ENCODE results near the gene DMRT2. TPM values are rescaled to one million over a fixed set of nuclear protein-coding genes. Genes with fewer than 3 reads are reported as not detected.

DMRT2 gene
- total and polyA plus RNA-seq, 2 donors (not counting 1 experiment from before 2014, with no cell fraction given): not detected

DNA sequence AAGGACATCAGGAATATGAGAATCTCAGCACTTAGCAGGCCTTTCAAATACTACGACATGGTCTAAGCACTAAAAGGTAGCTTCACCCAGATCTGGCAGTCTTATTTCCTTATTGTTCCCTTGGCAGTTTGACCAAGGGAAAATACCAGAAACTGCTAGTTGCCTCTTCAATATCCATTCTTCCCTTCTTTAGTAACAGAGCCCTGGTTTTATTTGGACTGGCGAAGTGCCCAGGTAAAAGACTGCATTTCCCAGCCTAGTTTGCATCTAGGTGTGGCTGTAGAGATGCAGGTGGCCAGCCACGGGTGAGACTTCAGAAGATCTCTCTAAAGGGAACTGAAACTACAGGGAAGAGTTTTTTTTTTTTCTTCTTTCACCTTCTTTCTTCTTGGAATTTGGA, 21.6 kb downstream of the DMRT2 start:
- Histone ChIP-seq H4K20me1 (ENCODE audit: control insufficient read depth, insufficient read depth, low read length, poor library complexity, severe bottlenecking) (no peaks in the 10 kb centered on the region), H3K79me2 (ENCODE audit: control insufficient read depth, insufficient read depth, low read length) (no peaks in the 10 kb centered on the region), H3K36me3 (replicated peaks in 1 of 2; ENCODE audit: control extremely low read depth in 1 of 2, control insufficient read depth in 1 of 2, extremely low read depth in 1 of 2, insufficient read depth in 2 of 2, low read length in 1 of 2) (no peaks in the 10 kb centered on the region), H3K4me1 (ENCODE audit: control insufficient read depth in 2 of 2, insufficient read depth in 2 of 2, low read length in 2 of 2) (peaks cover 0 to 3% of the 10 kb centered on the region in 2 donors), H3K27ac (ENCODE audit: low read length in 2 of 2) (no peak overlapping the region), H3K4me3 (ENCODE audit: control extremely low read depth in 1 of 5, extremely low read depth in 1 of 5, insufficient read depth in 1 of 5, low read depth in 2 of 5, low read length in 4 of 5) (no peak overlapping the region), H3K27me3 (replicated peaks in 1 of 4; ENCODE audit: control extremely low read depth in 1 of 4, control insufficient read depth in 3 of 4, insufficient read depth in 4 of 4, low read length in 3 of 4) (no peaks in the 10 kb centered on the region), H3K9ac (ENCODE audit: low read length) (no peak overlapping the region), H3K4me2 (replicated peaks; ENCODE audit: low read depth, low read length, poor library complexity, severe bottlenecking) (no peak overlapping the region), H3K9me3 (ENCODE audit: control extremely low read depth in 1 of 3, control insufficient read depth in 2 of 3, insufficient read depth in 1 of 3, low read length in 2 of 3) (no peaks in the 10 kb centered on the region), H2AFZ (ENCODE audit: insufficient read depth, low read depth, low read length, poor library complexity, severe bottlenecking) (no peak overlapping the region)
- POLR2A ChIA-PET: no interaction called here
- intact Hi-C loops (cut with micrococcal nuclease): no loop called here
- ATAC-seq (ENCODE audit: low read depth) (no peak), DNase-seq (no peak)
- Mint-ChIP-seq H3K27me3 (peaks cover 13% of the 10 kb centered on the region), H3K27ac (no peak overlapping the region), H3K4me3 (no peak overlapping the region), H3K4me1 (peaks cover 3% of the 10 kb centered on the region), H3K9me3 (ENCODE audit: insufficient read depth) (no peaks in the 10 kb centered on the region)
- CTCF ChIA-PET: no interaction called here
- no peak for TF ChIP-seq EZH2 (IDR thresholded peaks at IDR 0.05; ENCODE audit: borderline replicate concordance, insufficient read depth, low read depth, low read length, poor library complexity, severe bottlenecking)
- TF ChIP-seq, protein P1, sequence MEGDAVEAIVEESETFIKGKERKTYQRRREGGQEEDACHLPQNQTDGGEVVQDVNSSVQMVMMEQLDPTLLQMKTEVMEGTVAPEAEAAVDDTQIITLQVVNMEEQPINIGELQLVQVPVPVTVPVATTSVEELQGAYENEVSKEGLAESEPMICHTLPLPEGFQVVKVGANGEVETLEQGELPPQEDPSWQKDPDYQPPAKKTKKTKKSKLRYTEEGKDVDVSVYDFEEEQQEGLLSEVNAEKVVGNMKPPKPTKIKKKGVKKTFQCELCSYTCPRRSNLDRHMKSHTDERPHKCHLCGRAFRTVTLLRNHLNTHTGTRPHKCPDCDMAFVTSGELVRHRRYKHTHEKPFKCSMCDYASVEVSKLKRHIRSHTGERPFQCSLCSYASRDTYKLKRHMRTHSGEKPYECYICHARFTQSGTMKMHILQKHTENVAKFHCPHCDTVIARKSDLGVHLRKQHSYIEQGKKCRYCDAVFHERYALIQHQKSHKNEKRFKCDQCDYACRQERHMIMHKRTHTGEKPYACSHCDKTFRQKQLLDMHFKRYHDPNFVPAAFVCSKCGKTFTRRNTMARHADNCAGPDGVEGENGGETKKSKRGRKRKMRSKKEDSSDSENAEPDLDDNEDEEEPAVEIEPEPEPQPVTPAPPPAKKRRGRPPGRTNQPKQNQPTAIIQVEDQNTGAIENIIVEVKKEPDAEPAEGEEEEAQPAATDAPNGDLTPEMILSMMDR (IDR thresholded peaks at IDR 0.05): no peak
- WGBS (ENCODE audit: insufficient coverage): 80% methylated on average over 1 of the region's 3 CpGs

DNA sequence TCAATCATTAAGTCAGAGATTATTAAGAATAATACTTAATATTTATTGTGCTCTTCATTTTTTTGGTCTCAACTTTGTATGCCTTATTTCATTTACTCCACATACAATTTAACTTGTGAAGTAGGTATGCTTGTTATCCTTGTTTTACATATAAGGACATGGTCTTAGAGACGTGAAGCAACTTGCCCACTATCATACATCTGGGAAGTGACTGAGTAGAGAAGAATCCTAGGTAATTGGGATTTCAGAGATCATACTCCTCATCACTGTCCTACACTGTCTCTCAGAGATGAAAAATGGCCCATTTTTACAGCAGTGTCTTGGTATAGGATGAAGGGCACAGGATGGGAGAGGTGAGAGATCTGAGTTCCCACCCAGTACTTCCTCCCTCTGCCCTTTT, 23.3 kb downstream of the DMRT2 start:
- Mint-ChIP-seq H3K9me3 (ENCODE audit: insufficient read depth) (no peaks in the 10 kb centered on the region), H3K4me1 (peaks cover 4% of the 10 kb centered on the region), H3K4me3 (no peak overlapping the region), H3K27me3 (peaks cover 11% of the 10 kb centered on the region), H3K27ac (no peak overlapping the region)
- no peaks in the 10 kb centered on the region for H3K27me3 ChIP-seq (replicated peaks in 1 of 4; ENCODE audit: control extremely low read depth in 1 of 4, control insufficient read depth in 3 of 4, insufficient read depth in 4 of 4, low read length in 3 of 4)
- H3K4me1 ChIP-seq (ENCODE audit: control insufficient read depth in 2 of 2, insufficient read depth in 2 of 2, low read length in 2 of 2): peaks cover 0 to 3% of the 10 kb centered on the region in 2 donors
- no peak overlapping the region for H3K4me2 ChIP-seq (replicated peaks; ENCODE audit: low read depth, low read length, poor library complexity, severe bottlenecking)
- no peaks in the 10 kb centered on the region for H4K20me1 ChIP-seq (ENCODE audit: control insufficient read depth, insufficient read depth, low read length, poor library complexity, severe bottlenecking)
- no peak overlapping the region for H3K4me3 ChIP-seq (ENCODE audit: control extremely low read depth in 1 of 5, extremely low read depth in 1 of 5, insufficient read depth in 1 of 5, low read depth in 2 of 5, low read length in 4 of 5)
- ATAC-seq (ENCODE audit: low read depth): no peak
- H3K79me2 ChIP-seq (ENCODE audit: control insufficient read depth, insufficient read depth, low read length): no peaks in the 10 kb centered on the region
- ChIA-PET CTCF (no interaction called here), POLR2A (no interaction called here)
- no peak overlapping the region for H3K27ac ChIP-seq (ENCODE audit: low read length in 2 of 2)
- no CpG with 5 or more reads among the region's 1 CpG for WGBS (ENCODE audit: insufficient coverage)
- H2AFZ ChIP-seq (ENCODE audit: insufficient read depth, low read depth, low read length, poor library complexity, severe bottlenecking): no peak overlapping the region
- DNase-seq: no peak
- no peaks in the 10 kb centered on the region for H3K36me3 ChIP-seq (replicated peaks in 1 of 2; ENCODE audit: control extremely low read depth in 1 of 2, control insufficient read depth in 1 of 2, extremely low read depth in 1 of 2, insufficient read depth in 2 of 2, low read length in 1 of 2)
- H3K9ac ChIP-seq (ENCODE audit: low read length): no peak overlapping the region
- TF ChIP-seq, protein P1 (IDR thresholded peaks at IDR 0.05): no peak
- no peak for TF ChIP-seq EZH2 (IDR thresholded peaks at IDR 0.05; ENCODE audit: borderline replicate concordance, insufficient read depth, low read depth, low read length, poor library complexity, severe bottlenecking)
- intact Hi-C loops (cut with micrococcal nuclease): no loop called here
- H3K9me3 ChIP-seq (ENCODE audit: control extremely low read depth in 1 of 3, control insufficient read depth in 2 of 3, insufficient read depth in 1 of 3, low read length in 2 of 3): no peaks in the 10 kb centered on the region
